ENCODE data around the gene IL17RA. TPM values are rescaled to one million over a fixed set of nuclear protein-coding genes. Genes with fewer than 3 reads are reported as not detected.

The IL17RA gene
- total and polyA plus RNA-seq, 2 of the 4 experiments (the other 2 are of a cell fraction), result 5.2 to 15.3 TPM

GRCh38 chr22:17043521-17043920 is 41.3 kb upstream of the IL17RA start:
- no peak overlapping the region for H2AK9ac ChIP-seq (replicated peaks; ENCODE audit: low read depth, low read length, poor library complexity)
- no peak overlapping the region for H3K9ac ChIP-seq (ENCODE audit: low read depth, low read length)
- H3K36me3 ChIP-seq (ENCODE audit: control insufficient read depth, insufficient read depth, low read length), result no peaks in the 10 kb centered on the region
- in situ Hi-C loops (cut with MboI; ENCODE audit: low sequenced_read_pairs), result no loop called here
- H2AFZ ChIP-seq (replicated peaks; ENCODE audit: low read length, poor library complexity), result no peak overlapping the region
- no peak overlapping the region for H3K18ac ChIP-seq (ENCODE audit: low read depth, low read length)
- H4K8ac ChIP-seq (ENCODE audit: low read depth in 2 of 2, low read length in 2 of 2), result no peak overlapping the region
- H3K9me3 ChIP-seq (ENCODE audit: control insufficient read depth, insufficient read depth, low read length), result no peaks in the 10 kb centered on the region
- H4K20me1 ChIP-seq (ENCODE audit: insufficient read depth, low read length), result no peaks in the 10 kb centered on the region
- H3K4ac ChIP-seq (ENCODE audit: low read depth, low read length), result no peak overlapping the region
- H3K4me2 ChIP-seq (ENCODE audit: low read depth, low read length), result no peak overlapping the region
- TF ChIP-seq ELK1 (IDR thresholded peaks at IDR 0.05; ENCODE audit: borderline replicate concordance, low read depth, low read length) (no peak), CEBPB (IDR thresholded peaks at IDR 0.05; ENCODE audit: low read depth, low read length) (no peak), MAFK (IDR thresholded peaks at IDR 0.05; ENCODE audit: low read depth, low read length) (no peak), RCOR1 (IDR thresholded peaks at IDR 0.05; ENCODE audit: insufficient replicate concordance, low read length) (no peak), CTCF (conservative IDR thresholded peaks at IDR 0.05; ENCODE audit: low read depth, low read length) (no peak), MAZ (IDR thresholded peaks at IDR 0.05; ENCODE audit: borderline replicate concordance, low read depth, low read length) (no peak), POLR2A (IDR thresholded peaks at IDR 0.05; ENCODE audit: low read depth, low read length) (no peak), USF2 (IDR thresholded peaks at IDR 0.05; ENCODE audit: low read depth, low read length) (no peak), MXI1 (IDR thresholded peaks at IDR 0.05; ENCODE audit: borderline replicate concordance, low read depth, low read length) (no peak), SMC3 (IDR thresholded peaks at IDR 0.05; ENCODE audit: low read depth, low read length) (no peak), FOS (IDR thresholded peaks at IDR 0.05; ENCODE audit: low read depth, low read length) (no peak), RAD21 (IDR thresholded peaks at IDR 0.05; ENCODE audit: low read length) (no peak), NFE2L2 (IDR thresholded peaks at IDR 0.05; ENCODE audit: low read depth, low read length) (no peak), CHD1 (IDR thresholded peaks at IDR 0.05; ENCODE audit: low read depth, low read length) (no peak), BHLHE40 (IDR thresholded peaks at IDR 0.05; ENCODE audit: low read depth, low read length) (no peak), RFX5 (IDR thresholded peaks at IDR 0.05; ENCODE audit: low read depth, low read length) (no peak)
- no peak overlapping the region for H2BK20ac ChIP-seq (ENCODE audit: low read depth, low read length)
- no peak overlapping the region for H4K91ac ChIP-seq (ENCODE audit: insufficient read depth, low read depth, low read length)
- H2BK5ac ChIP-seq (ENCODE audit: low read depth, low read length, poor library complexity, severe bottlenecking), result no peak overlapping the region
- H2BK120ac ChIP-seq (ENCODE audit: low read depth, low read length), result no peak overlapping the region
- POLR2A ChIA-PET (ENCODE audit: unreplicated experiment), result no interaction called here
- H3K4me3 ChIP-seq (ENCODE audit: insufficient read depth, low read depth, low read length), result no peak overlapping the region
- BruUV-seq (replicated peaks), result no TSS peak
- no peak overlapping the region for H2AK5ac ChIP-seq (ENCODE audit: low read depth, low read length)
- no peak overlapping the region for H3K56ac ChIP-seq (ENCODE audit: extremely low read depth, insufficient read depth, low read length)
- no peaks in the 10 kb centered on the region for H3K79me1 ChIP-seq (ENCODE audit: low read depth in 1 of 2, low read length in 2 of 2)
- H4K5ac ChIP-seq (ENCODE audit: low read depth, low read length), result no peak overlapping the region
- CTCF ChIA-PET, result no interaction called here
- dilution Hi-C loops (cut with HindIII; ENCODE audit: low sequenced_read_pairs, unreplicated experiment), result no loop called here
- no peak overlapping the region for H3K14ac ChIP-seq (replicated peaks; ENCODE audit: low read depth, low read length)
- no peak overlapping the region for H3K27ac ChIP-seq (ENCODE audit: insufficient read depth, low read length)
- no peak for ATAC-seq (ENCODE audit: low read depth)
- no peaks in the 10 kb centered on the region for H3K4me1 ChIP-seq (ENCODE audit: control insufficient read depth, insufficient read depth, low read length)
- H3K9me1 ChIP-seq (ENCODE audit: insufficient read depth, low read length), result no peaks in the 10 kb centered on the region
- no peaks in the 10 kb centered on the region; the same call in 1 of the 2 replicates for H3K27me3 ChIP-seq (ENCODE audit: control insufficient read depth, insufficient read depth, low read length)
- no peak overlapping the region for H2BK15ac ChIP-seq (ENCODE audit: low read depth, low read length)
- no peak overlapping the region for H3K23ac ChIP-seq (ENCODE audit: low read depth, low read length)
- DNase-seq, result no peak
- intact Hi-C loops (cut with micrococcal nuclease), result no loop called here
